COLO829 (cell line): ENCODE measurements around the gene CCDC110.
"Not testable (repeated sequence)": the region's sequence is repeated elsewhere in the genome, so short reads cannot be mapped to it uniquely, and the experiment has no call there.

Source experiments
- DNase-seq: peaks from one replicate; pipeline ENCODE4 v3.0.0; 2012; ENCODE audit warnings: low spot score

CCDC110 gene

GRCh38 chr4:185471235-185472102 lies at the start of gene CCDC110:
TSS of gene CCDC110 (minus strand) at chr4:185471733. CDS start at chr4:185471683, 50 bp downstream.
- DNase-seq = peak; percentile 97

GRCh38 chr4:185520119-185520518 lies 48.6 kb upstream of the CCDC110 start:
- no peak for DNase-seq

GRCh38 chr4:185518494-185518893 lies 47.0 kb upstream of the CCDC110 start:
- no peak for DNase-seq

GRCh38 chr4:185518069-185518468 lies 46.5 kb upstream of the CCDC110 start:
- DNase-seq = no peak

GRCh38 chr4:185515248-185515647 lies 43.7 kb upstream of the CCDC110 start:
- DNase-seq = no peak

- no peak for DNase-seq
Measured at GRCh38 chr4:185514182-185514697, 42.7 kb upstream of the CCDC110 start.

GRCh38 chr4:185513489-185514181 lies 42.1 kb upstream of the CCDC110 start:
- DNase-seq = no peak

GRCh38 chr4:185512516-185512915 lies 41.0 kb upstream of the CCDC110 start:
- DNase-seq = peak; percentile 35

- not testable (repeated sequence) for DNase-seq
Measured at GRCh38 chr4:185511243-185511642, 39.7 kb upstream of the CCDC110 start.

- DNase-seq = no peak
Measured at GRCh38 chr4:185510806-185511205, 39.3 kb upstream of the CCDC110 start.

GRCh38 chr4:185508181-185508580 lies 36.6 kb upstream of the CCDC110 start:
- no peak for DNase-seq

GRCh38 chr4:185506422-185506821 lies 34.9 kb upstream of the CCDC110 start:
- DNase-seq = no peak

- DNase-seq = no peak
Measured at GRCh38 chr4:185504098-185505047, 32.8 kb upstream of the CCDC110 start.

GRCh38 chr4:185502386-185502785 lies 30.9 kb upstream of the CCDC110 start:
- DNase-seq = no peak

GRCh38 chr4:185500576-185500975 lies 29.0 kb upstream of the CCDC110 start:
- no peak for DNase-seq

GRCh38 chr4:185500035-185500434 lies 28.5 kb upstream of the CCDC110 start:
- DNase-seq = no peak

- no peak for DNase-seq
Measured at GRCh38 chr4:185488650-185489049, 17.1 kb upstream of the CCDC110 start.

GRCh38 chr4:185481401-185481800 lies 9.9 kb upstream of the CCDC110 start:
- no peak for DNase-seq

GRCh38 chr4:185480016-185480732 lies 8.6 kb upstream of the CCDC110 start:
- no peak for DNase-seq

GRCh38 chr4:185479507-185479971 lies 8.0 kb upstream of the CCDC110 start:
- DNase-seq = no peak

GRCh38 chr4:185473247-185473646 lies 1.7 kb upstream of the CCDC110 start:
- DNase-seq = no peak
